ENCODE measurements around the gene GALNT17.

DNA sequence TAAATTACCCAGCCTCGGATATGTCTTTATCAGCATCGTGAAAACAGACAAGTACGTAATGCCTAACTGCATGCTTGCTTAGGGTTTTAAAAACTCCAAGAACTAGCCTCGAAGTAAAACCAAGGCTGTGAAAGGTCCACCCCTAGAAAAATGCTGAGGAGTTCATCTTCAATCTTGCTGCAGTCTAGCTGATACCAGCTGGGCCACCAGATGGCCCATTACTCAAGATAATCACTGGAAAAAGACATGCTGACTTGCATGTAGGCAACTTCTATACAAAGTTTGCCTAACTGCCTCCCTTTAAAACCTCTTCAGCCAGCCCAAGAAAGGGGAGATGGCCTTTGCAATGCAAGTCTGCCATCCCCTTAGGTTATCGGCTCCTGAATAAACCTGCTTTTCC is 614.1 kb downstream of the GALNT17 start:
- TF ChIP-seq EZH2 (IDR thresholded peaks at IDR 0.05; ENCODE audit: borderline replicate concordance, low read depth, low read length, severe bottlenecking) (no peak), CTCF (IDR thresholded peaks at IDR 0.05; ENCODE audit: borderline replicate concordance, extremely low read depth, low read length, poor library complexity, severe bottlenecking) (peak; percentile 49)

Data from DND-41 (cell line).